Activated T-helper 1 cell treated with anti-CD3 and anti-CD28 coated beads, Interleukin-12 subunit alpha, Interleukin-12 subunit beta, Interleukin-2, Interleukin-4 antibody, amounts not matched to agents 30 ng/mL and 10 ng/mL and 1 ng/mL, durations not matched to agents 14 hours and 24 hours and 36 hours (primary cell): ENCODE results near the gene LRRK1. TPM values are rescaled to one million over a fixed set of nuclear protein-coding genes. Genes with fewer than 3 reads are reported as not detected.

Experiments
- DNase-seq: peaks from one replicate; pipeline ENCODE4 v3.0.0; 2021; ENCODE audit warnings: low spot score
- H3K27ac Mint-ChIP-seq: one replicate; pipeline ENCODE4 v1.8.0; 2021; ENCODE audit warnings: mild to moderate bottlenecking, mixed read lengths
- H3K27me3 Mint-ChIP-seq: one replicate; pipeline ENCODE4 v1.8.0; 2022; ENCODE audit warnings: mild to moderate bottlenecking, moderate library complexity, mixed read lengths; ENCODE audit not compliant: insufficient read depth
- H3K36me3 Mint-ChIP-seq: one replicate; pipeline ENCODE4 v1.8.0; 2021; ENCODE audit warnings: low read depth, mixed read lengths
- H3K4me1 Mint-ChIP-seq: one replicate; pipeline ENCODE4 v1.8.0; 2021; ENCODE audit warnings: low read depth, mixed read lengths
- H3K4me3 Mint-ChIP-seq: one replicate; pipeline ENCODE4 v1.8.0; 2021; ENCODE audit warnings: mild to moderate bottlenecking, moderate library complexity, mixed read lengths
- H3K9me3 Mint-ChIP-seq: one replicate; pipeline ENCODE4 v1.8.0; 2021; ENCODE audit warnings: mixed read lengths
- intact Hi-C: fragments of 100-400 bp; cut with micrococcal nuclease; formaldehyde crosslinking; loops from one replicate; pipeline ENCODE4 v1.15.1; 2024
- total RNA-seq: library from RNA; stranded (reverse); gene quantifications from 2 replicates; pipeline ENCODE4 v1.2.3, GENCODE V29; 2022

LRRK1 gene
- total RNA-seq, 1 donor from 2014 or later = 1.9 TPM

GRCh38 chr15:100897221-100898151 is 21.7 kb upstream of the LRRK1 start:
- DNase-seq = no peak
- Mint-ChIP-seq H3K4me3 (no peak overlapping the region), H3K27me3 (peaks cover 5% of the 10 kb centered on the region), H3K9me3 (no peaks in the 10 kb centered on the region), H3K36me3 (no peaks in the 10 kb centered on the region), H3K27ac (no peak overlapping the region), H3K4me1 (no peaks in the 10 kb centered on the region)
- intact Hi-C loops = no loop called here

GRCh38 chr15:100898152-100898490 is 21.0 kb upstream of the LRRK1 start:
- no peaks in the 10 kb centered on the region for H3K9me3 Mint-ChIP-seq
- intact Hi-C loops = no loop called here
- no peak overlapping the region for H3K27ac Mint-ChIP-seq
- H3K4me1 Mint-ChIP-seq = no peaks in the 10 kb centered on the region
- no peak for DNase-seq
- no peak overlapping the region for H3K4me3 Mint-ChIP-seq
- peaks cover 7% of the 10 kb centered on the region for H3K27me3 Mint-ChIP-seq
- no peaks in the 10 kb centered on the region for H3K36me3 Mint-ChIP-seq

- intact Hi-C loops = no loop called here
- no peaks in the 10 kb centered on the region for H3K36me3 Mint-ChIP-seq
- no peak for DNase-seq
- no peak overlapping the region for H3K27ac Mint-ChIP-seq
- no peaks in the 10 kb centered on the region for H3K4me1 Mint-ChIP-seq
- H3K27me3 Mint-ChIP-seq = peaks cover 7% of the 10 kb centered on the region
- H3K9me3 Mint-ChIP-seq = no peaks in the 10 kb centered on the region
- H3K4me3 Mint-ChIP-seq = no peak overlapping the region
Observed at GRCh38 chr15:100898661-100899462, 20.3 kb upstream of the LRRK1 start.

DNA sequence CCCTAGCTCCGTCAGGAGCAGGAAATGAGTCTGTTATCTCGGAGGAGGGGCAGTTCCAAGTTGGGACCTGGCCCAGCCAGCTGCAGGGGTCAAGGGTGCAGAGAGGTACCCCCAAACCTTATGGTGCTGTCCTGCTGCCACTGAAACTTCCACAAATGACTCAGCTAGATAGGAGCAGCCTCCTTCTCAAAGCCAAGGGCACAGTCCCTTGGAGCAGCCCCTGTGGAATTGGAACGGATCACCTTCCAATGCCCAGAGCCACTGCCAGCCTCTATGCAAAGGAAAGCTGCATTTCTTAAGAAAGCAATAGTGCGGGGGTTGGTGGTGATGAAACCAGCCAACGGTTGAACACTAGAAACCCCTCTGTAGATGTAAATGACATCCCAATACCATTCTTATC is 19.6 kb upstream of the LRRK1 start:
- Mint-ChIP-seq H3K9me3 (no peaks in the 10 kb centered on the region), H3K4me1 (no peaks in the 10 kb centered on the region), H3K27ac (no peak overlapping the region), H3K27me3 (peaks cover 10% of the 10 kb centered on the region), H3K4me3 (no peak overlapping the region), H3K36me3 (no peaks in the 10 kb centered on the region)
- DNase-seq = no peak
- intact Hi-C loops = no loop called here

DNA sequence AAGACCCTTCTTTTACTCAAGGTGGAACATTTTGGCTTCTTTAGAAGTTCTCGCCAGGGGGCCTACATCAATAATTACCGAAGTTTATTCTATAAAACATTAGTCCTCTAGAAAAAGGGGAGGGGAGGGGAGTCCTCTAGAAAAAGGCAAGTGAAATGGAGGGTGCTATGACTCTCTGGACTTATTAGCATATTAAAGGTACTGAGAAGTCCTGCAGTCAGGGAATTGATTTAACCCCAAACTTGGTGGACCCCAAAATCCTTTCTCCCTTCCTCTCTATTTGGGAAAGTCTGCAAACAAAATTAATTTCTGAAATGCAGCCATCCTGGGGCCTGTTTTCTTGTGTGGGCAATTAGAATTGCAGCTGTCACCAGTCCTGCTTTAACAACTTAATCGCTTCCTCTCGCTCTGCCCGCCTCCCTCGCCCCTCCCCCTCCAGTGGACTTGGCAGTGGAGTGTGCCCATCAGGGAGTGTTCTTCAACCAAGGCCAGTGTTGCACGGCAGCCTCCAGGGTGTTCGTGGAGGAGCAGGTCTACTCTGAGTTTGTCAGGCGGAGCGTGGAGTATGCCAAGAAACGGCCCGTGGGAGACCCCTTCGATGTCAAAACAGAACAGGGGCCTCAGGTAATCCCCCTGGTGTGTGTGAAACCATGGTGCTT is 18.9 kb upstream of the LRRK1 start:
- intact Hi-C loops = no loop called here

GRCh38 chr15:100900795-100901169 is 18.4 kb upstream of the LRRK1 start:
- Mint-ChIP-seq H3K4me3 (no peak overlapping the region), H3K27me3 (peaks cover 10% of the 10 kb centered on the region), H3K27ac (no peak overlapping the region), H3K9me3 (no peaks in the 10 kb centered on the region), H3K4me1 (no peaks in the 10 kb centered on the region), H3K36me3 (no peaks in the 10 kb centered on the region)
- DNase-seq = no peak
- intact Hi-C loops = no loop called here

More for the DNA sequence above, 18.9 kb upstream of the LRRK1 start:
- no peak overlapping the region for H3K27ac Mint-ChIP-seq
- no peaks in the 10 kb centered on the region for H3K36me3 Mint-ChIP-seq
- no peaks in the 10 kb centered on the region for H3K9me3 Mint-ChIP-seq
- no peak for DNase-seq
- peaks cover 10% of the 10 kb centered on the region for H3K27me3 Mint-ChIP-seq
- no peaks in the 10 kb centered on the region for H3K4me1 Mint-ChIP-seq
- no peak overlapping the region for H3K4me3 Mint-ChIP-seq

DNA sequence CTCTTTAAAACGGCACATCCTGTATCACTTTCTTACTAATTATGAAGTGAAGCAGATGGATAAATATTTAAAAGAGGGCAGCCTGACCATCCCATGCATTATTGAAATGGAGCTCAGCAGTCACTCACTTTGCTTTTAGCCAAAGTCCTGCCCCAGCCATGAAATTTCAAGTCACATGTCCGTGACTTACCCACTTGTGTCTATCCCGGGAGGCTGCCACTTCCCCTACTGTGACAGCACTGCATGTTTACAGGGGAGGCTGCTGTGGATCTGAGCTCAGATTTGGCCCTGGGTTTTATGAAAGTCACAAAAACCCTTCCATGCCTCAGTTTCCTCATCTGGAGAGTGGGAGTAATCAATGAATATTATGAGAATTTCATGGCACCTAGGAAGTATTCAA is 17.9 kb upstream of the LRRK1 start:
- H3K4me3 Mint-ChIP-seq = no peak overlapping the region
- no peak overlapping the region for H3K27ac Mint-ChIP-seq
- H3K27me3 Mint-ChIP-seq = peaks cover 10% of the 10 kb centered on the region
- no peaks in the 10 kb centered on the region for H3K9me3 Mint-ChIP-seq
- DNase-seq = no peak
- intact Hi-C loops = no loop called here
- H3K4me1 Mint-ChIP-seq = no peaks in the 10 kb centered on the region
- H3K36me3 Mint-ChIP-seq = no peaks in the 10 kb centered on the region

GRCh38 chr15:100901702-100902435 is 17.3 kb upstream of the LRRK1 start:
- intact Hi-C loops = no loop called here
- Mint-ChIP-seq H3K9me3 (no peaks in the 10 kb centered on the region), H3K27ac (no peak overlapping the region), H3K4me1 (no peaks in the 10 kb centered on the region), H3K4me3 (no peak overlapping the region), H3K36me3 (no peaks in the 10 kb centered on the region), H3K27me3 (peaks cover 10% of the 10 kb centered on the region)
- DNase-seq = no peak

- Mint-ChIP-seq H3K36me3 (no peaks in the 10 kb centered on the region), H3K27me3 (peaks cover 7% of the 10 kb centered on the region), H3K4me3 (no peak overlapping the region), H3K9me3 (no peaks in the 10 kb centered on the region), H3K27ac (no peak overlapping the region), H3K4me1 (no peaks in the 10 kb centered on the region)
- intact Hi-C loops = no loop called here
- no peak for DNase-seq
Observed at GRCh38 chr15:100902436-100903167, 16.6 kb upstream of the LRRK1 start.

DNA sequence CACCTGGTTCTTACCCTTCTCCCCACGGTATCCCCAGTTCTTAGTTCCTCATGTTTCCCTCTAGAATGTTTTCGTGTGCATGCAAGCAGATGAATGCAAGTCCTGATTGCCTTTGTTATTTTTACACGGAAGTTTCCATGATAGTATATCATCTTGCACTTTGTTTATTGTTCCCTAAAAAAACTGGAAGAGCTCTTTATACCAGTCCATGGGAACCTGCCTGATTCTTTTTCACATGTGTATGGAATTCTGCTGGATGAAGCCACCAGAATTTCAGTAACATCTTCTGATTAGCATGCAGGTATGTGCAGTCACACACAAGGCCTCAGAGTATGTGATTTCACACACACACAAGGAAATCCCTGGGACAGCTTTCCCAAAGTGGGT is 16.0 kb upstream of the LRRK1 start:
- Mint-ChIP-seq H3K27ac (no peak overlapping the region), H3K9me3 (no peaks in the 10 kb centered on the region), H3K4me1 (no peaks in the 10 kb centered on the region), H3K4me3 (no peak overlapping the region), H3K27me3 (peaks cover 7% of the 10 kb centered on the region), H3K36me3 (no peaks in the 10 kb centered on the region)
- no peak for DNase-seq
- intact Hi-C loops = no loop called here

GRCh38 chr15:100905850-100906249 is 13.3 kb upstream of the LRRK1 start:
- no peaks in the 10 kb centered on the region for H3K9me3 Mint-ChIP-seq
- no peaks in the 10 kb centered on the region for H3K36me3 Mint-ChIP-seq
- peaks cover 9% of the 10 kb centered on the region for H3K27me3 Mint-ChIP-seq
- DNase-seq = no peak
- no peaks in the 10 kb centered on the region for H3K4me1 Mint-ChIP-seq
- H3K27ac Mint-ChIP-seq = no peak overlapping the region
- intact Hi-C loops = no loop called here
- H3K4me3 Mint-ChIP-seq = no peak overlapping the region

GRCh38 chr15:100908466-100908865 is 10.7 kb upstream of the LRRK1 start:
- intact Hi-C loops = no loop called here
- H3K9me3 Mint-ChIP-seq = no peaks in the 10 kb centered on the region
- H3K27me3 Mint-ChIP-seq = peaks cover 18% of the 10 kb centered on the region
- no peak overlapping the region for H3K4me3 Mint-ChIP-seq
- no peaks in the 10 kb centered on the region for H3K36me3 Mint-ChIP-seq
- no peak for DNase-seq
- no peak overlapping the region for H3K27ac Mint-ChIP-seq
- H3K4me1 Mint-ChIP-seq = no peaks in the 10 kb centered on the region
